Hypothalamus (tissue), 51 donors: ENCODE results near the gene CCL24.
"Not testable (repeated sequence)": the region's sequence is repeated elsewhere in the genome, so short reads cannot be mapped to it uniquely, and the experiment has no call there.

ENCODE experiments used
- DNase-seq, 51 donors: peaks; one replicate each; lab custom pipeline; 2025; lab: John Stamatoyannopoulos, UW

CCL24 gene

GRCh38 chr7:75788154-75788847 is 25.3 kb downstream of the CCL24 start:
- not testable (repeated sequence) for DNase-seq

DNA sequence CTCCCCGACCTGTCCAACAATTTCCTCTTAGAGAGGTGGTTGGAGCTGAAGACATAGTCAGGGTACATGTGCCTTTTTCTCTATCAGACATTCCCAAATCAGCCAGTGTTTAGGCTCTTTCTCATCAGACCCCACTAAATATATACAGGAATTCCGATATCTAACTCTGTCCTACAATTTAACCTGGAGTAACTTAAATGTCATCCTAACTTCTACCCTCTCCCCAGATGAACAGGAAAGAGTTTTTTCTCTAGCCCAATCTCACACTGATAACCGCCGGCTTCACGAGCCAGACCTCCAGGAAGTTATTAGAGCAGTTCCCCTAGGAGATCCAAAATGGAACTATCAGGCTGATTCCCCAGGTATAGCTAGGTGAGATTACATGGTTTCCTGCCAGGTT is 30.5 kb downstream of the CCL24 start:
- DNase-seq: not testable (repeated sequence)

DNA sequence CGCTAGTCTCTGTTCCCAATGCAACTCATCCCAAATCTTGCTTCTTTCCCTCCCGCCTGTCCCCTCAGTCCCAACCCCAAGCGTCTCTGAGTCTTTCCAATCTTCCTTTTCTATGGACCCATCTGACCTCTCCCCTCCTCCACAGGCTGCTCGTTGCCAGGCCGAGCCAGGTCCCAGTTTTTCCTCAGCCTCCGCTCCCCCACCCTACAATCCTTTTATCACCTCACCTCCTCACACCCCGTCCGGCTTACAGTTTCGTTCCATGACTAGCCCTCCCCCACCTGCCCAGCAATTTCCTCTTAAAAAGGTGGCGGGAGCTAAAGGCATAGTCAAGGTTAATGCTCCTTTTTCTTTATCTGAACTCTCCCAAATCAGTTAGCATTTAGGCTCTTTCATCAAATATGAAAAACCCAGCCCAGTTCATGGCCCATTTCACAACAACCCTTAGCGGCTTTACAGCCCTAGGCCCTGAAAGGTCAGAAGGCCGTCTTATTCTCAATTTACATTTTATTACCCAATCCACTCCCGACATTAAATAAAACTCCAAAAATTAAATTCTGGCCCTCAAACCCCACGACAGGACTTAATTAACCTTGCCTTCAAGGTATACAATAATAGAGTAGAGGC is 32.8 kb downstream of the CCL24 start:
- DNase-seq: not testable (repeated sequence)

DNA sequence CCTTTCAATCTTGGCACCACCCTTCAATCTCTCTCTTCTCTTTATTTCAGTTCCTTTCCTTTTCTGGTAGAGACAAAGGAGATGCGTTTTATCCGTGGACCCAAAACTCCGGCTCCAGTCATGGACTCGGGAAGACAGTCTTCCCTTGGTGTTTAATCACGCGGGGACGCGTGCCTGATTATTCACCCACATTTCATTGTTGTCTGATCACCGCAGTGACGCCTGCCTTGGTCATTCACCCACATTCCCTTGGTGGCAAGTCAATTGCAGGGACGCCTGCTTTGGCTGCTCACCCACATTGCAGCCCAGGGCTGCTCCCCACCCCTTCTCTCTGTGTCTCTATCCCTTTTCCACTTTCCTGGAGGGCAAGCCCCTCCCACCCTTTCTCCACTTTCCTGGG is 34.1 kb downstream of the CCL24 start:
- DNase-seq: not testable (repeated sequence)

GRCh38 chr7:75779035-75779434 is 34.6 kb downstream of the CCL24 start:
- DNase-seq: not testable (repeated sequence)

DNA sequence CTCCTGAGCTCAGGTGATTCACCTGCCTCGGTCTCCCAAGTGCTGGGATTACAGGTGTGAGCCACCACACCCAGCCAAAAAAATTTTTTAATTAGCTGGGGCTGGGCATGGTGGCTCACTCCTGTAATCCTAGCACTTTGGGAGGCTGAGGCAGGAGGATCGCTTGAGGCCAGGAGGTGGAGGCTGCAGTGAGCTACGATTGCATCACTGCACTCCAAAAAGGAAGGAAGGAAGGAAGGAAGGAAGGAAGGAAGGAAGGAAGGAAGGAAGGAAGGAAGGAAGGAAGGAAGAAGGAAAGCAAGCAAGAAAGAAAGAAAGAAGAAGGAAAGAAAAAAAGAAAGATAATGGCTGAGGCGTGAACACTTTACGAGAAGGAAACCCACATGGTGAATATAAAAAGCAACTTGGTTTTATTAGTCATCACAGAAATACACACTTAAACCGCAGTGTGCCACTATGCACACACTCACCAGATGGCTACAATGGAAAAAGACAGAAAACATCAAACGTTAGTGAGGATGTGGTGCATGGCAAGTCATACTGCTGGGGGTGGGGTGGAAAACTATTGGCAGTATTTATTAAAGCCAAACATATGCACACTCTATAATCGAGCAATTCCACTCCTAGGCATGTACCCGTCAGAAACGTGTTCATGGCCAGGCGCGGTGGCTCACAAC is 37.2 kb downstream of the CCL24 start:
- no peak for DNase-seq

- DNase-seq: not testable (repeated sequence)
Measured at GRCh38 chr7:75773958-75774357, 39.6 kb downstream of the CCL24 start.

DNA sequence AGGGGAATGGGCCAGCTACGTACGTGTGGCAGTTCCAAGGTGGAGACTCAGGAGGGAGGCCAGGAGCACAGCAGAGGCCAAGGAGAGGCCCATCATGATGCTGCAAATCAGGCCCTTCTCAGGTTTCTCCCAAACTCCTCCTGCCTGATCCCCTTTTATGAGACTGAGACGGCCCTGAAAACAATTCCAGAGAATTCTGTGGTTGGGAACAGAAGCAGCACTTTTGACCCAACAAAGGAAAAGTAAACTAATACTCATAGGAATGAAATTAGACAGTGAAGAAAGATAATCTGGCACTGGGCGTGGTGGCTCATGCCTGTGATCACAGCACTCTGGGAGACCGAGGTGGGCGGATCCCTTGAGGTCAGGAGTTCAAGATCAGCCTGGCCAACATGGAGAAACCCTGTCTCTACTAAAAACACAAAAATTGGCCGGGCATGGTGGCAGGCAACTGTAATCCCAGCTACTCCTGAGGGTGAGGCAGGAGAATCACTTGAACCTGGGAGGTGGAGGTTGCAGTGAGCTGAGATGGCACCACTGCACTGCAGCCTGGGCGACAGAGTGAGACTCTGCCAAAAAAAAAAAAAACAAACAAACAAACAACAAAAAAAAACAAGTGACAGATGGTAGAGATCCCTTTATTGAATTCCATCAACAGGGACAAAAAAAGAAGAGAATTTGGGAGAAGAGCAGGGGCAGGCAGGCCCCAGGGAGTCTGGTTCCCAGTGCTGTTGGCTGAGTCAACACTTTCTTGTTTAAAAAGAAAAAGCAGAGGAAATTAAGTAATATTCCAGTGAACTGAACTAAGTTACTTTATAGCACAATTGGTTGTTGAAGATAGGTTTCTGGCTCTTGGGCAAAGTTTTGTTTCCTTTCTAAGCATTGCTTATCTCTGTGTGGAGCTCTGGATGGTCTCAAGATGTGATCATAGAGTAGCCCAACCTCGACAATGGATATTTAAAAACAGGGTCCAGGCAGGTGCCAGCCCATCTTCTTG is 41.2 kb downstream of the CCL24 start, which contains the start of gene CCL26:
CCL26 (minus strand) TSS at position 131 of the 997 bp plus-strand sequence; CDS start at position 96, 35 bp downstream.
- no peak for DNase-seq

- DNase-seq: no peak
Measured at GRCh38 chr7:75771224-75771623, 42.4 kb downstream of the CCL24 start.

- DNase-seq: peak in 6 of 51 donors; percentile 1 to 48 (median 9)
Measured at GRCh38 chr7:75762350-75762917, 51.2 kb downstream of the CCL24 start.

- not testable (repeated sequence) for DNase-seq
Measured at GRCh38 chr7:75761801-75762200, 51.8 kb downstream of the CCL24 start.
